Panc1 (cell line): ENCODE results near the gene QRICH1. TPM values are rescaled to one million over a fixed set of nuclear protein-coding genes. Genes with fewer than 3 reads are reported as not detected.

Experiments
- ATAC-seq: fragments of 200-7000 bp; cut with Tn5 transposase; 2 replicates; pipeline ENCODE4 v1.9.1; 2020; ENCODE audit warnings: mild to moderate bottlenecking, moderate library complexity
- BruUV-seq: library from RNA; stranded (reverse); fragments of 400-500 nt; replicated peaks from 2 replicates; lab custom pipeline; 2021; lab: Mats Ljungman, UMichigan
- CTCF ChIA-PET: fragments of 300-600 bp; sonication (Branson Sonifier 250); formaldehyde crosslinking; loops from one replicate; lab custom pipeline; 2022; ENCODE audit warnings: antibody characterized with exemption; lab: Charles Lee
- POLR2A ChIA-PET: fragments of 300-600 bp; sonication (Branson Sonifier 250); formaldehyde crosslinking; loops from one replicate; lab custom pipeline; 2022; ENCODE audit warnings: antibody characterized with exemption; lab: Charles Lee
- DNase-seq: peaks from one replicate; pipeline ENCODE4 v3.0.0-alpha.2; 2010; ENCODE audit warnings: low read depth, low spot score
- H3K27ac ChIP-seq: 2 replicates; pipeline ENCODE4 v1.5.1; 2011; ENCODE audit warnings: mild to moderate bottlenecking, low read length, inconsistent platforms
- H3K27me3 ChIP-seq: fragments of 200-500 bp; sonication (Bioruptor generic); 2 replicates; pipeline ENCODE4 v1.6.0; 2014; ENCODE audit warnings: low read length, inconsistent platforms; ENCODE audit not compliant: control insufficient read depth, insufficient read depth
- H3K36me3 ChIP-seq: fragments of 200-500 bp; sonication (Bioruptor generic); 2 replicates; pipeline ENCODE4 v1.5.1; 2014; ENCODE audit warnings: inconsistent platforms, mild to moderate bottlenecking, low read length, moderate library complexity; ENCODE audit not compliant: control insufficient read depth, insufficient read depth
- H3K4me1 ChIP-seq: 2 replicates; pipeline ENCODE4 v1.5.1; 2011; ENCODE audit warnings: inconsistent platforms, mild to moderate bottlenecking, low read length, moderate library complexity; ENCODE audit not compliant: control insufficient read depth, insufficient read depth
- H3K4me3 ChIP-seq, 2 experiments: 2 replicates each; pipeline ENCODE4 v1.5.1; 2011 to 2012; ENCODE audit warnings: low read depth in 2 of 2, low read length in 2 of 2, mild to moderate bottlenecking in 2 of 2, inconsistent platforms in 1 of 2, moderate library complexity in 1 of 2
- H3K9me3 ChIP-seq: fragments of 200-500 bp; sonication (Bioruptor generic); 2 replicates; pipeline ENCODE4 v1.5.1; 2014; ENCODE audit warnings: low read depth, mild to moderate bottlenecking, inconsistent platforms, low read length, moderate library complexity; ENCODE audit not compliant: control insufficient read depth, insufficient read depth
- POLR2AphosphoS5 ChIP-seq: IDR thresholded peaks from 2 replicates; pipeline ENCODE4 v1.6.1; 2012; ENCODE audit warnings: mild to moderate bottlenecking, low read depth, low read length, moderate library complexity
- SIN3A ChIP-seq: IDR thresholded peaks from 2 replicates; pipeline ENCODE4 v1.6.1; 2012; ENCODE audit warnings: low read depth, mild to moderate bottlenecking, low read length, moderate library complexity, borderline replicate concordance; ENCODE audit not compliant: insufficient read depth
- TCF7L2 ChIP-seq: IDR thresholded peaks from 2 replicates; pipeline ENCODE4 v1.6.1; 2011; ENCODE audit warnings: mild to moderate bottlenecking, low read depth, low read length, inconsistent platforms
- in situ Hi-C: cut with HindIII; loops from 2 replicates; pipeline ENCODE4 v1.10.0; 2016; ENCODE audit warnings: low sequenced_read_pairs, low pct_unique_long_range_greater_than_20kb
- intact Hi-C: fragments of 100-400 bp; cut with micrococcal nuclease; formaldehyde crosslinking; loops from one replicate; pipeline ENCODE4 v1.10.0; 2022; ENCODE audit not compliant: unreplicated experiment
- total RNA-seq: library from RNA; stranded (reverse); gene quantifications from one replicate; pipeline ENCODE4 v1.2.1, GENCODE V29; 2021; ENCODE audit not compliant: unreplicated experiment
- TF ChIP-seq, protein P1 (sequence below): fragments of 450-650 bp; IDR thresholded peaks from 2 replicates; pipeline ENCODE4 v1.5.1; 2017; ENCODE audit warnings: mild to moderate bottlenecking
- TF ChIP-seq, protein P2 (sequence below), 2 experiments: IDR thresholded peaks; 2 replicates each; pipeline ENCODE4 v1.6.1; 2011 to 2012; ENCODE audit warnings: low read depth in 2 of 2, control low read depth in 1 of 2, low read length in 1 of 2, mild to moderate bottlenecking in 1 of 2, moderate library complexity in 1 of 2; ENCODE audit not compliant: insufficient read depth in 1 of 2

The QRICH1 gene
- total RNA-seq, 1 experiment from 2014 or later: 79.9 TPM

- ChIA-PET CTCF (no interaction called here), POLR2A (interaction anchor here (0.6 kb wide), 1 partner anchor 84 kb away, joined by 8 read pairs; no protein-coding TSS in a partner anchor)
- Histone ChIP-seq H3K27me3 (no peaks in the 10 kb centered on the region), H3K9me3 (no peaks in the 10 kb centered on the region), H3K27ac (no peak overlapping the region), H3K4me1 (peaks cover 8% of the 10 kb centered on the region), H3K4me3 (no peak overlapping the region), H3K36me3 (no peaks in the 10 kb centered on the region; the same call in 1 of the 2 replicates)
- no peak for ATAC-seq
- DNase-seq: no peak
- intact Hi-C loops (no loop called here), in situ Hi-C loops (no loop called here)
- TF ChIP-seq POLR2AphosphoS5 (no peak), TCF7L2 (no peak), SIN3A (no peak)
- TF ChIP-seq, protein P1, sequence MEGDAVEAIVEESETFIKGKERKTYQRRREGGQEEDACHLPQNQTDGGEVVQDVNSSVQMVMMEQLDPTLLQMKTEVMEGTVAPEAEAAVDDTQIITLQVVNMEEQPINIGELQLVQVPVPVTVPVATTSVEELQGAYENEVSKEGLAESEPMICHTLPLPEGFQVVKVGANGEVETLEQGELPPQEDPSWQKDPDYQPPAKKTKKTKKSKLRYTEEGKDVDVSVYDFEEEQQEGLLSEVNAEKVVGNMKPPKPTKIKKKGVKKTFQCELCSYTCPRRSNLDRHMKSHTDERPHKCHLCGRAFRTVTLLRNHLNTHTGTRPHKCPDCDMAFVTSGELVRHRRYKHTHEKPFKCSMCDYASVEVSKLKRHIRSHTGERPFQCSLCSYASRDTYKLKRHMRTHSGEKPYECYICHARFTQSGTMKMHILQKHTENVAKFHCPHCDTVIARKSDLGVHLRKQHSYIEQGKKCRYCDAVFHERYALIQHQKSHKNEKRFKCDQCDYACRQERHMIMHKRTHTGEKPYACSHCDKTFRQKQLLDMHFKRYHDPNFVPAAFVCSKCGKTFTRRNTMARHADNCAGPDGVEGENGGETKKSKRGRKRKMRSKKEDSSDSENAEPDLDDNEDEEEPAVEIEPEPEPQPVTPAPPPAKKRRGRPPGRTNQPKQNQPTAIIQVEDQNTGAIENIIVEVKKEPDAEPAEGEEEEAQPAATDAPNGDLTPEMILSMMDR: no peak
- TF ChIP-seq, protein P2, sequence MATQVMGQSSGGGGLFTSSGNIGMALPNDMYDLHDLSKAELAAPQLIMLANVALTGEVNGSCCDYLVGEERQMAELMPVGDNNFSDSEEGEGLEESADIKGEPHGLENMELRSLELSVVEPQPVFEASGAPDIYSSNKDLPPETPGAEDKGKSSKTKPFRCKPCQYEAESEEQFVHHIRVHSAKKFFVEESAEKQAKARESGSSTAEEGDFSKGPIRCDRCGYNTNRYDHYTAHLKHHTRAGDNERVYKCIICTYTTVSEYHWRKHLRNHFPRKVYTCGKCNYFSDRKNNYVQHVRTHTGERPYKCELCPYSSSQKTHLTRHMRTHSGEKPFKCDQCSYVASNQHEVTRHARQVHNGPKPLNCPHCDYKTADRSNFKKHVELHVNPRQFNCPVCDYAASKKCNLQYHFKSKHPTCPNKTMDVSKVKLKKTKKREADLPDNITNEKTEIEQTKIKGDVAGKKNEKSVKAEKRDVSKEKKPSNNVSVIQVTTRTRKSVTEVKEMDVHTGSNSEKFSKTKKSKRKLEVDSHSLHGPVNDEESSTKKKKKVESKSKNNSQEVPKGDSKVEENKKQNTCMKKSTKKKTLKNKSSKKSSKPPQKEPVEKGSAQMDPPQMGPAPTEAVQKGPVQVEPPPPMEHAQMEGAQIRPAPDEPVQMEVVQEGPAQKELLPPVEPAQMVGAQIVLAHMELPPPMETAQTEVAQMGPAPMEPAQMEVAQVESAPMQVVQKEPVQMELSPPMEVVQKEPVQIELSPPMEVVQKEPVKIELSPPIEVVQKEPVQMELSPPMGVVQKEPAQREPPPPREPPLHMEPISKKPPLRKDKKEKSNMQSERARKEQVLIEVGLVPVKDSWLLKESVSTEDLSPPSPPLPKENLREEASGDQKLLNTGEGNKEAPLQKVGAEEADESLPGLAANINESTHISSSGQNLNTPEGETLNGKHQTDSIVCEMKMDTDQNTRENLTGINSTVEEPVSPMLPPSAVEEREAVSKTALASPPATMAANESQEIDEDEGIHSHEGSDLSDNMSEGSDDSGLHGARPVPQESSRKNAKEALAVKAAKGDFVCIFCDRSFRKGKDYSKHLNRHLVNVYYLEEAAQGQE (IDR thresholded peaks at IDR 0.05; ENCODE audit: insufficient read depth in 1 of 2, low read depth in 2 of 2, low read length in 1 of 2): no peak
- BruUV-seq: no TSS peak
These were observed 25.2 kb upstream of the QRICH1 start for GRCh38 chr3:49119036-49119435.

- Histone ChIP-seq H3K4me3 (no peak overlapping the region), H3K27ac (no peak overlapping the region), H3K27me3 (no peaks in the 10 kb centered on the region), H3K4me1 (no peaks in the 10 kb centered on the region), H3K36me3 (peaks cover 3% of the 10 kb centered on the region; the same call in 1 of the 2 replicates), H3K9me3 (no peaks in the 10 kb centered on the region)
- intact Hi-C loops (no loop called here), in situ Hi-C loops (no loop called here)
- TF ChIP-seq, protein P2 (IDR thresholded peaks at IDR 0.05; ENCODE audit: insufficient read depth in 1 of 2, low read depth in 2 of 2, low read length in 1 of 2): no peak
- TF ChIP-seq TCF7L2 (no peak), SIN3A (no peak), POLR2AphosphoS5 (no peak)
- TF ChIP-seq, protein P1: no peak
- ChIA-PET POLR2A (no interaction called here), CTCF (no interaction called here)
- DNase-seq: no peak
- no peak for ATAC-seq
- BruUV-seq: no TSS peak
These were observed 18.4 kb upstream of the QRICH1 start for GRCh38 chr3:49112262-49112661.
